ENCODE data around the gene CYP19A1.

The CYP19A1 gene

DNA sequence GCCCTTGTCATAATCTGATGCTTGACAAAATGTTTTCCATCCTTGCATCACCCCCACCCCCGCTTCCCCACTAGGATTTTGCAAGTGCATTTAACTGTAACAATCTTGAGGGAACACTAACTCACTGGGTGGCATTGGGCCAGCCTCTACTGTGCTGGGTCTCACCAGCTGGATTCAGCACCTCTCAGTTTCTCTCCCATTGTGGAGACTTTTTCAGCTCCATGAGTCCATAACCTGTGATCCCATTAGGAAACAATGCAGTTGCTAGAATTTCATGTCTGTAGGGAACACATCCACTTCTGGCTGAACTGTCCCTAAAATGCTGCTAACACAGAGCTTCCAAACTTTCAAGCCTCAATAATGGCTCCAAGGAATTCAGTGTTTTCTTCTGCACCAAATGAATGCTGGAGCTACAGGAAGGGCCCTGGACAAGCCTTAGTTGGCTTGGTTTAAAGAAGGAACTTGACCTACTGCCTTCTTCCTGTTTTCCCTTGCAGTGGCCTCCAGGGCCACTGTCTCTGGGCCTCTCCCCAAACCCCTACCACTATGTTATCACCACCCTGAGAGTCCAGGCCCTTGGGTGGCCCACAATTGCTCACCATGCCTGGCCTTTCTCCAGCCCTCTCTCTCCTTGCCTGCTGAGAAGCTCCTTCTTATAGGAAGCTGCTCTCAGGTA is 15.6 kb downstream of the CYP19A1 start:
- no peak for DNase-seq

DNA sequence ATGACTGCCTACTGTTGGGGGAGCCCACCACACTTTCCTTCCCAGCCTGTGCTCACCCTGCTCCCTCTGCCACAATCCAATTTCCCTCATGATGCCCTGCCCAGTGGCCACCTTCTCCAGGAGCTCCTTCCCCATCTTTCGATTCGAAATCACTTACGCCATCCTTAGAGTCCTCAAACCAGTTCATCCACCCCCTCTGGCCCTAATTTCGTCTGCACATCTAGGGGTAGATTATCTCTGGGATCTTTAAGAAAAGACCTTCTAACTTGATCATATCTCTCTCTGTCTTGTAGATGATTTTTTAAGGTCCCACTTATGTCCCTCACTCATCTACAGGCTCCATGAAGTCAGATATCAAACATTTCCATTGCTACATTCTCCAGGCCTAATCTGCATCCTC is 17.1 kb downstream of the CYP19A1 start:
- DNase-seq: no peak

DNA sequence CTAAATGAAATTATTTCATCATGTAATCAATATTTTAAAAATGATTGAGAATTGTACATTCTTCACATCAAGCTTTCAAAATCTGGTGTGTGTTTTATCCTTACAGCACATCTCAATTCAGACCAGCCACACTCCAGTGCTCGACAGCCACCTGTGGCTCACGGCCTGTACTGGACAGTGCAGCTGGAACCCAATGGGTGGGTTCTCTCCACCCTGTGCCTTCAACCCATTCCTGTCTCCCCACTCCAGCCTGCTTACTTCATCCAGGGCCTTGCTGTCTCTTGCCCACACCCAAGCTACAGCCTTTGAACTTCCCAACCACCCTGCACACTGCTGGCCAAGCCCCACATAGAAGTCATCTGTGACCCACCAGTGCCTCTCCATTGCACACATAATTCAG is 17.6 kb downstream of the CYP19A1 start:
- DNase-seq: no peak

DNA sequence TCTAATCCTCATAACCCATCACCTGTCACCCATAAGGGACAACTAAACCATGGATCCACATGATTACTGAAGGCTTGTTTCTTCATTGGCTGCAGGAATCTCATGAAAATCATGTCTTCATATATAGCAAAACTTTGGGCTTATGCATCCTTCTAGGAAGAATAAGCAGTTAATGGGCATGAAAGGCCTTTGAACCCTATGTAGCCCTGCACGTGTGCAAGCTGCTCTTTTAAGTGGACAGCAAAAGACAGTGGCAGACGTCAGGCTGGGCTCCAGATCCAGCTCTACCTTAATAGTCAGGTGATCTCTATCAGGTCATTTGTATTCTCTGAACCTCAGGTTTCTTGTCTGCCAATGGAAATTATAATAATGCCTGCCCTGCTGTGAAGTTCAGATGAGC is 18.9 kb downstream of the CYP19A1 start:
- DNase-seq: no peak

DNA sequence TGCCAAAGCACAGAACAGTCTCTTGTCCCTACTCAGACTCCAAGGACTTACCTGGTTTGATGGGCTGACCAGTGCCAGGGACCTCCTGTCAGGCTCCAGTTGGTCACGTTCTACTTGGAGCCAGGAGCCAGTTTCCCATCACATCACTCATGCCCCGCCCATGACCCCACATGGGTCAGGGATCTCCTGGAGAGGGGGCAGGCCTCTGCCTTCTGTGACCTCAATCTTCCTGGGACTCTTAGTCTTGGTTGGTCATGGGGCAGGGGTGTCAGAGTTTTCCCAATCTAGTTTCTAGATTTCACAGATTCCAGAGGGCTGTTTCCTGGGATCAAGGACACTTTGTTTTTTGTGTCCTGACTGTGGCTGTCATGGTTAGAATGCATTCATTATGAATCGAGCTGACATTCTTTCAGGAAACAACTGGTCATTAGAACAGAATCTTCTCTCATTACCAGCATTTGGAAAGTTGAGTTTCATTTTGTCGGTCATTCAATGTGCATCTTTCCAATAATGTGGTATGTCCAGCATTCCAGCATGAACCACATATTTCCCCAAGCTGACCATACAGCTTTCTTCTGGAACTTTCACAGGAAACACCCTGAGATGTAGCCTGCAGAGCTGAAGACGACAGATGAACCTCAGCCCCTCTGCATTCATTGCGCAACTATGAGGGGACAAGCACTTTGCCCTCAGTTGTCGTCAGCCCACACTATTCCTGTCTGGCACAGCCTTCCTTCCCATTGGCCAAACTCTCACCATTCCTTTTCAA is 19.8 kb downstream of the CYP19A1 start:
- no peak for DNase-seq

DNA sequence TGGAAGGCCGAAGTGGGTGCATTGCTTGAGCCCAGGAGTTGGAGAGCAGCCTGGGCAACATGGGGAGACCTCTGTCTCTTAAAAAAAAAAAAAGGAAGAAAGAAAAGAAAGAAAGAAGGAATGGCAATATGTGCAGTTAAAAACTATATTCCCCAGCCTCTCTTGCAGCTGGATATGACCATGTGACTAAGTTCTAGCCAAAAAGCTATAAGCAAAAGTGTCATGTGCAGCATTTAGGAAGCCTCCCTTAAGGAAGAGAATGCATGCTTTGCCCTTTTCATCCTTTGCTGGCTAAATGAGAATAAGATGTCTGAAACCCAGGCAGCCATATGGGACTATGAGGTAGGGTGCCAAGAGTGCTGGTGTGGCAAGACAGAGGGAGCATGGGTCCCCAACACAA is 21.8 kb downstream of the CYP19A1 start:
- DNase-seq: no peak

DNA sequence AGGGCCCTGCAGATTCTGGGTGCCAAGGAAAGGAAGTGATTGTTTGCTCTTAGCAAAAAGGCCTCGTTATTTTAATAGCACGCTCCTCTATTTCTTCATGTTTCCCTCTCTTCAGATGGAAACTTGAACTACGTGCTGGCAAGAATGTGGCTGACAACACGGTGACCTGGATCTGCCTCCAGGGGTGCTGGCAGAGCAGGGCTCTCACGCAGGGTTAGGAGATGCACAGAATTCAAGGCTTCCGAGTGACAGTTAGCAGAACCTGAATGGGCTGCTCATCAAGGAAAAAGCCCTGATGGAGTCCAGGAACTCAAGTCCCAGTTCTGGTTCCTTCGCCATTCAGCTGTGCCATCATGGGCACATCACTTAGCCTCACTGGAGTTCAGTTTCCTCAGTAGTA is 22.7 kb downstream of the CYP19A1 start:
- no peak for DNase-seq

DNA sequence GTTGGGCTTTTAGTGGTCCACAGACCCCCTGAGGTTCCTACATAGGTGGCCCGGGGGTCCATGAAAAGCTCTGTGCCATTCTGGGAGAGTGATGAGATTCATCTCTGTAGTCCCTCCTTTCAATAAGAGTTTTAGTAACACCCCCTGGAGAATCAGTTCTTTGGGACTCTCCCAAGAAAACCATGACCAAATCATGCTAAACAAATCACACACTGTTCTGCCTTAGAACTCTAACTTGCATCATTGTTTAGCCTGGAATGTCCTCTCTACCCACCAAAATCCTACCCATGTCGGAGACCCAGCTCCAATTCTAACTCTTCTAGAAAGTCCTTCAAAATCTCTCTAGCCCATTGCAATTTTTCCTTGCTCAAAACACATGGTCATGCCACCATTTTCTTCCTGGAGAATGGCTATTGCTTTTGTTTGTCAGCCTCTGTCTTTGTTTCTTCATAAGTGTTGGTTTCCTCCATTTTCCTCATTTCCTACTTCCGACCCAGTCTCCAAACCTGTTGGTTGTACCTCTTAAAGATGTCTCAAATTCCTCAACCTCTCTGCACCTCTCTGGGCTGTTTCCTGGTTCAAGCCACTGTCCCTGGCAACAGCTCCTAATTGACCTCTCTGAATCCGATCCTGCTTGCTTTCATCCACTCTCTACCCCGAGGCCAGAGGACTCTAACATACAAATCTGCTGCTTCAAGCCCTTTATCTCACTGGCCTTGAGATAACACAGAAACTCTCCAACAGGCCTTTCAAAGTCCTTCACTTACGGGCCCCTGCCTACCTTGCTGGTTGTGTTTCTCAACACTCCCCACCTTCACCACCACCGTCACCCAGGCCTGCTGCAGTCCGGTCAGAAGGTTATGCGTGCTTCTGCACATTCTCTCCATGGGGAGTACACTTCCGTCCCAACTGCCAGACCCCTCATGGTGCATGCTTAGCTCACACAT is 23.7 kb downstream of the CYP19A1 start:
- no peak for DNase-seq

DNA sequence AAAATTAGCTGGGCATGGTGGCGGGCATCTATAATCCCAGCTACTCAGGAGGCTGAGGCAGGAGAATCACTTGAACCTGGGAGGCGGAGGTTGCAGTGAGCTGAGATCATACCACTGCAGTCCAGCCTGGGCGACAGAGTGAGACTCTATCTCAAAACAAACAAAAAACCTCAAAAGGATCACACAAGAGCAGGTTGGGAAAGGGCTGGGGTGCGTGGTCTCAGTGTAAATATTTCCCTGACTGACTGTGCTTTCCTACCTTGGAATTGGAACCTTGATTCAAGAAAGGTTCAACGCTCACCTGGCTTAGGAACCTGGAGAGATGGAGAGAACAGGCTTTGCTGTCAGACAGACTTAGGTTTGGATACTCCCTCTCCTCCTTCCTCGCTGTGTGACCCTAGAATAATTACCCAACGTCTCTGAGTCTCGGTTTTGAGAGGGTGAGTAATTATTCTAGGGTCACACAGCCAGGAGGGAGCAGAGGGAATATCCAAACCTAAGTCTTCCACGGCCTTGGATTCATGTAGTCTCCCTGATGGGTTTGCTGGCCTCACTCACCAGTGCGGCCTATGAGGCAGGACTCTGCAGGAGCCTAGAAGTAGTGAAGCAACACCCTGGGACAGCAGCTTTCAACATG is 24.6 kb downstream of the CYP19A1 start:
- no peak for DNase-seq

DNA sequence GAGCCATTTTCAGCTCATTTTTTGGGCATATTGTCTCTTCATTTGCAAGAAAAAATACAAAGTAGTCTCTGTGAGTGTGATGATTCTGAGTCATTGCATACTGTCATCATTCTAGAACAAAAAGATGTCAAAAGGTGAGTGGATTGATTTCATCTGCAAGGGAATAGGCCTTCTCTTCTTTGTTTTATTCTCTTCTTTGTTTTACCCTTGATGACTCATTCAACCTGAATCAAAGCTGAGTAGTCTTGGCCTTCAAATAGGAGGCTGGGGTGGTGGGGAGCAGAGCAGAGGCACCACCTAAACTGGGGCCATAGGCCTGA is 25.4 kb downstream of the CYP19A1 start:
- DNase-seq: no peak

DNA sequence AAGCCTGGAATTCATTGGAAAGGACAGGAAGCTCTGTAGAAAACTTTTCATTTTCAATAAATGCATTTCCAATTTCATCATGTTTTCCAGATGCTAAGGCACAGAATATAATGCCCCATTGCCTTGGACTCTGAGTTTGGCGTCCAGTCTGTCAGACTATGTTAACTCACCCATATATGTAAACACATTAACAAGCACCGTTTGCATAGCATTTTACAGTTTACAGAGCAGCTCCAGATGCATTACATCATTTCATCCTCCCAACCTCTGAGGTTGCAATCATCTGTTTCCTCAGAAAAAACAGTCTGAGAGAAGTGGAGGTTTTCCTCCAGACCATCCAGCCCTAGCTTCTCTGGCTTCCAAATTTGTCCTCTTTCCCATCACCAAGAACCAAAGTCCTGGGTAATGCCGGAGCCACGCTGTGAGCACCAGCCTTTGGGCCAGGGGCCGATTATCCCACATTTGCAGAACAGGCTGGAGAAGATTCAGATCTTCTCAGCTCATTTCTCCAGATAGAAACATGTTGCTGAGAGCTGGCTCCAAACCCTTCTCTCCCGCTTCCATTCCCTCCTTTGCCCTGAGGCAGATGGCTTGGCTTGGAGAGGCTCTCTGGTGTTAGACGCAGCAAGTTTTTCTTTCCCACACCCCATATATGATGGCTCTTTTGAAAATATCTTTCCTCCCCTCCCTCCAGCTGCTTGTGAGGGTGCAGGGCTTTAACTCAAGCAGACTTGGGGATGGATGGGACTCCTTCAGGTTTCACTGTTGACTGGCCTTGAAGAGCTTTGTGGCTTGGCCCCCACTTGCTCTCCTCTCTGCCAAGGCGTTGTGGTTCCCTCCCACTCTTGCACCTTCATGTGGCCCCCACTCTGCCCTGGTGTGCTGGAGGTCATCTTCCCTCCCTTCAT is 26.0 kb downstream of the CYP19A1 start:
- DNase-seq: no peak

DNA sequence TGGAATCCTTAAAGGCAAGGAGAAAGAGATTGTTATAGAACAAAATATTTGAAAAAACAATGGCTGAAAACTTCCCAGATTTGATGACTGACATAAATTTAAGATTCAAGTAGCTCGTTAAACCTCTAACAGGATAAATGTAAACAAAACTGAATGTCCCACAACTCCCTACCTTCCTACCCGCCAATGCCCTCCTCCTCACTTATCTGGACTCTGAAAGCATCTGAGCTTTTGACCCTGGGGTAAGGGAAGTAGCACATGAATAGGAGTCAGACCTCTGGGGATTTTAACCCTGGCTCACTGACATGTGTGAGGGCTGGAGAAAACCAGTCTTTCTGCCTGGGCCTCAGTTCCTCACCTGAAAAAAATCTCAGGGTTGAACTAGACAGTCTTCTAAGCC is 26.9 kb downstream of the CYP19A1 start:
- no peak for DNase-seq

DNA sequence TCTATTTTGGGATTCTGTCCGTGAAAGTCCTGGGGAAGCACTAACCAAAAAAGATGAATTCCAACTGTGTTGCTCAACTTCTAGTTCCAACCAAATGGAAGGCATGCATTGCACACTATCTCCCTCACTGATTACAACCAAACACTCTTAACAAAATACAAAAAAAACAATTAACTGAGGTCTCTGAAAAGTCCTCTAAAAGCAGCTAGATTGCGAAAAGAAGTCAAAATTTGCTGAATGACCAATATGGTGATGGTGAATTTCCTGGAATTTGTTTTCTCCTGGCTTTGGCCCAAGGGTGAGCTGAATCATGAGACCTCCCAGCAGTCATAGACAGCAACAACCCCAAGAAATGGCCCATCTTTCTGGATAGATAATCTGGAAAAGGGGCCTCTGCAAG is 28.3 kb downstream of the CYP19A1 start:
- DNase-seq: no peak

DNA sequence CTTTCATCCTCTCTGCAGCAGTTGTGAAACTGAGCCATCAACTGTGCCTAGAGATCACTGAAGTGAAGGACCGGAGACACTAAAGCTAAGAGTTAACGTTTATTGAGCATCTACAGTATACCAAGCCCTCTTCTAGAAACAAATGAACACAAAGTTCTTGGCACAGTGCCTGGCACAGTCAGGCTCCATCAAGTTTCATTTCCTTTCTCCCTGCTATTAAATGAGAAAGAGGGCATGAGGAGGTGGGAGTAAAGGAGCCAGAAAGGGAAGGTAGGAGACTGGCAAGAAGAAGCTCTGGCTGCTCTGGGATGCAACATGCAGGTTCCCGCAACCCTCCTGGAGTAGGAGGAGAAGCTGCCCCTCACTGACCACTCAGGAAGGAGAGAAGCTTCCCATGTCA is 30.6 kb downstream of the CYP19A1 start:
- DNase-seq: no peak

DNA sequence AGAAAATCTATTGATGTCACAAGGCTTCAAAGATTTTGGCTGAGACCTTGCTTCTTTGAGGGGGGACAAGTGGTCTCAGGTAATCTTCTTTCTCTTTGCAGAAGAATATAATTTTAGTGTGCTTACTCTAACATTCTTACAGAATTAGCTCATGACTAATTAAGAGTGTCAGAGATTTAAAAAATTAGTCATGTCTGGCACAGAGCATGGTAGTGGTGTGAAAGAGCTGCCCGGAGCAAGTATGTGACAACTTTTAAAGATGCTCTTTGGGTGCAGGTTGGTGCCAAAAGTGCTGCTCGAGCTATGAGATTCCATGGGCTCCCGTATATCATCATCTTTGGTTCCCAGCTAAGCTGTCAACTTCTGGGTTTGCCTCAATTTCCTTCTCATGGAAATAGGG is 31.1 kb downstream of the CYP19A1 start:
- DNase-seq: no peak

DNA sequence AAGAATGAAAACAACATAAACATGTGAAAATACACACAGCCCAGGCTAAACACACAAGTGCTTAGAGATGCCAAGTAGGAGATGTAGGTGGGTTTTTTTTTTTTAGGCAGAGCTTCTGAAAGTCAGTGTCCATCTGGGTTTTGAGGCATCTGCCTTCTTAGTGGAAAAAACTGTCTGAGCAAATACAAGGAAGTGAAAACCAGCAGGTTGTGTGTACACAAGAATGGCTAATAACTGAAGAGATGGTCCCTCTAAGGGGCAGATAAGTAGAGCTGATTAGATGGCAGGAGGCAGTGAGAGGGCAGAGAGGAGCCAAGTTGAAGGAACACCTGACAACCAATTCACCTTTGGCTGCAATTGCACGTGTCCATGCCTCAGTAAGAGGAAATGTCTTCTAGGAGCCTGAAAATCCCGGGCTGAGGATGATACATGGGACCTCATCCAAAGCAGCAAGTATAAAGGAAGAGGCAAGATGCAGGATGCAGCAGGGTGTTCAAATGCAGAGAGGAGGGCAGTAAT is 34.9 kb downstream of the CYP19A1 start:
- no peak for DNase-seq

DNA sequence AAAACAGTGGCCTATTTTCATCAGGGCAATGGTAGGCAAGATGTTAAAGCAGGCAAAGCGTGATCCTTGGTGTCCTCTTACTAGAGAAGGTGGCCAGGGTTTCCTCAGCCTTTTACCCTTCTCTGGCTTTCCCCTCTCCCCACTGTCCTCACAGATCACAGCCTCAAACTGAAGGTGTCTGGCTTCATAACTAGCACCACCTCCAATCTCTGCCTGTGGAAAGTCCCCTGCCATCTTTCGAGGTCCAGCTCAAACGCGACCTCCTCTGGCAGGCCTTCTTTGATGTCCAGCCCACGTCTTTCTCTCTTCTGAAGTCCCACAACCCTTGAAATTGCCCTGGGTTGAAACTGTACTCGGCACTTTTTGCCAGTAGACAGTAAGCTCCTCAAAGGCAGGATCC is 35.9 kb downstream of the CYP19A1 start:
- no peak for DNase-seq

DNA sequence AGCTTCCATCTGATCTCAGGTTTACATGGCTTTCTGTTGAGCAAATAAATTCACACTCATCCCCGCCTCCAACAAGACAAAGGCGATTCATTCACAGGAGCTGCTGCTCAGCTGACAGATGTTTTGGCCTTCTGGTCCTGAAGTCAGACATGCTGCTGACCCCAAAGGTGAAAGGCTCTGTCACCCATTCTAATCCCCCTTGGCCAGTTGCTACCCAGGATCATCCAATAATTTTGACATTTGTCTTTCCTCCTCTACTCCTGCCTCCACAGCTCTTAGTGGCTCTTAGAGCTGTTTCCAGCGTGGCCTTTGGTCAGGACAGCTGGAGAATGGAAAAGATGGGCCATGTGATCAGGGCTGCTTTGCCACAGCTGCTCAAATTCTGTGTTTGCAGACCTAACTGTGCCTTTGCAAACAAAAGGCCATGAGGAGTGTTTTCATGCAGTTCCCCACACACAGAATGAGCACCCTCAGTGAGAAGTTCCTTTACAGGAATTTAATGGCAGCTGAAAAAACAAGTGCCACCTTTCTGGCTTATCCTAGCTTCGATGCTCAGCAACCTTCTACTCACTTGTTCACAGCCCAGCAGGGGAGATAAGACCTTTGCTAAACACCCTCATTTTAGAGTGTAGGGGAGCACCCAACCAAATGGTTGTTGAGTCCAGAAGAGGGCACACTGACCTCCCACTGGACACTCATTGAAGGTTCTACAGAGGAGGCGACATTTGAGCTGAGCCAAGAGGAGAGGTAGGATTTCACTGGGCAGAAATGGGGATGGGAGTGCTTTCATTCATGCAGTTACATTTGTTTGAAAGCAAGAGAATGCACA is 39.0 kb downstream of the CYP19A1 start:
- DNase-seq: no peak

DNA sequence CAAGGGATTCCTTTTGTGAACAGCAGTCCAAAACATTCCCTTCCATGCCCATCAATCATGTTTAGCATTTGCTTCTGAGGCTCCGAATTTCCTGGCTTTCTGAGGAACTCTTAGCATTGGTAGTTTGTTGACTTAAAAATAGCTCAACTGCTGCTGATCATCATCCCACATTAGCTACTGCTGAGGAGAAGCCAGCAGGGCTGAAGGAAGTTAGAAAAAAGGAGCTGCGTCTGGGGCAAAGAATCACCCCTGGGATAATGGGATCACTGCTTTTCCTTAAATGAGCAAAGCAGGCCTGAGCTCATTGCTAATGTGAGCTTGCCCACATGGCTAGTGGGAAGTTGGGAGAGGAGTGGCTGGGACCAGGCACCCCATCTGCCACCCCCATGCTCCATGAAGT is 39.8 kb downstream of the CYP19A1 start:
- DNase-seq: no peak

DNA sequence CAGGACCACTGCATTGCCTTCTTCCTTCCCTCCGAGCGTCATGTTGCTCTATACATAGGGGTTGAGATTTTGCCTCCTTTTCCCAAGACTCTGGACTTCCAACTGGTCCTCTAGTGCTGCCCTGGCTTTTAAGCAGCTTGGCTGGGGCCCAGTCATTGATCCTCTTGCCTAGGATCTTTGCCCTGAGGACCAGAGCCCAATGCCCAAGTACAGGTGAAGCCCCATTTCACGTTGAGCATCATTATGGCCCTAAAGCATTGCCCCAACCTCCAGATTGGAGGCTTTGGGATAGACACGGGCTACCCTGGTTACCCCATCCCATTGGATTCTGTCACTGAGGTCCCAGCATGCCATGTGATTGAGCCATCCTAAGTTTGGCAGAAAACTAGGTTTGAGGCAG is 47.7 kb downstream of the CYP19A1 start:
- no peak for DNase-seq

DNA sequence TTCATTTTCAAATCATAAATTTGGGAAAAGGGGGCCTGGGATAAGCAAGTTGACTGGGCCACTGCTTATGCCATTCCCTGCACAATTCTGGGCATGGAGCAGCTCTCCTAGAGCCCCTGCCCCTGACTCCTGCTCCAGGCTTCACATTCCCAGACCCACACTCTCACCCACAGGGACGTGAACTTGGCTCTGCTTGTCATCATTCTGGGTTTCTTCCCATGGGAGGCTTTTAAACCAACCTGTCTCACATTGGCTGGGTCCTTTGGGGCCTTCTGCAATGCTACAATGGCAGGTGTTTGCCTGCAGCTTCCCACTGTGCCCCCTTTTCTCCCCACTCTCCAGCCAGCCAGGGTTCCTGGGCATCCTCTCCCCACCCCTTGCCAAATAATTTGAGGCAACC is 49.1 kb downstream of the CYP19A1 start:
- no peak for DNase-seq

Measured in NCI-H187 treated with DMSO at 0.1 percent for 48 hours (cell line).